Activated CD8-positive, alpha-beta memory T cell treated with anti-CD3 and anti-CD28 coated beads, Interleukin-2, amount 10 ng/mL, durations not matched to agents 7 days and 5 days (primary cell): ENCODE measurements around the gene USP36. TPM values are rescaled to one million over a fixed set of nuclear protein-coding genes. Genes with fewer than 3 reads are reported as not detected.
"Not testable (repeated sequence)": the region's sequence is repeated elsewhere in the genome, so short reads cannot be mapped to it uniquely, and the experiment has no call there.

Experiments
- ATAC-seq: fragments of 150-1000 bp; cut with Tn5 transposase; one replicate; pipeline ENCODE4 v1.10.0; 2021; ENCODE audit warnings: moderate library complexity
- CTCF ChIA-PET: fragments of 350-600 bp; sonication (Branson Sonifier 250); formaldehyde crosslinking; loops from one replicate; lab custom pipeline; 2021; ENCODE audit warnings: antibody characterized with exemption; lab: Charles Lee
- DNase-seq: peaks from one replicate; pipeline ENCODE4 v3.0.0-alpha.2; 2020
- H3K27ac Mint-ChIP-seq: one replicate; pipeline ENCODE4 v1.8.0; 2021; ENCODE audit warnings: mild to moderate bottlenecking, mixed read lengths
- H3K27me3 Mint-ChIP-seq: one replicate; pipeline ENCODE4 v1.8.0; 2021; ENCODE audit warnings: mixed read lengths
- H3K36me3 Mint-ChIP-seq: one replicate; pipeline ENCODE4 v1.8.0; 2021; ENCODE audit warnings: mild to moderate bottlenecking, mixed read lengths
- H3K4me1 Mint-ChIP-seq: one replicate; pipeline ENCODE4 v1.8.0; 2021; ENCODE audit warnings: mixed read lengths
- H3K4me3 Mint-ChIP-seq: one replicate; pipeline ENCODE4 v1.8.0; 2021; ENCODE audit warnings: mild to moderate bottlenecking, moderate library complexity, mixed read lengths
- H3K9me3 Mint-ChIP-seq: one replicate; pipeline ENCODE4 v1.8.0; 2022; ENCODE audit warnings: low read depth, mixed read lengths
- total RNA-seq, 2 experiments: library from RNA; stranded (reverse); gene quantifications; one replicate each; pipeline ENCODE4 v1.2.3, GENCODE V29; 2021

The USP36 gene
- total RNA-seq, 2 experiments from 2014 or later = 84.5 to 94.3 TPM

DNA sequence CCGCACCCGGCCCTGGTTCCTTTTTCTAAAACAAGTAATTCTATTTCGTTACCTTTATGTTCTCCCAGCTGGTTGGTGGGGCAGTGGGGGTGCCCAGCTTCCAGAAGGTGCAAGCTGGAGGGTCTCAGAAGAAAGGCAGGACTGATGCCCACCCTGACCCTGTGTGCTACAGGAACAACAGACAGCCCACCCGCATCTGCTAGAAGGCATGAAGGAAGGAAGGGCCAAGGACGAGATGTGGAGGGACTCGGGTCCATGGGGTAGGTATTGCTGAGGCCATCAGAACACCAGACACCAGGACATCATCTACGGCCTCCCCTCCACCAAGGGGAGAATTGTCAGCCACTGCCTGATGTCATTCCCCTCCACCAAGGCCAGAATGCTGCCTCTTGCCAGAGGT, 52.2 kb downstream of the USP36 start:
- H3K4me3 Mint-ChIP-seq = no peak overlapping the region
- H3K27me3 Mint-ChIP-seq = no peaks in the 10 kb centered on the region
- DNase-seq (no peak), ATAC-seq (no peak)
- H3K36me3 Mint-ChIP-seq = peaks cover 4% of the 10 kb centered on the region
- peaks cover 37% of the 10 kb centered on the region for H3K4me1 Mint-ChIP-seq
- H3K27ac Mint-ChIP-seq = no peak overlapping the region
- CTCF ChIA-PET = interaction anchor here (1.3 kb wide), 1 partner anchor 11 kb away, joined by 4 read pairs; no protein-coding TSS in a partner anchor
- H3K9me3 Mint-ChIP-seq = no peaks in the 10 kb centered on the region

DNA sequence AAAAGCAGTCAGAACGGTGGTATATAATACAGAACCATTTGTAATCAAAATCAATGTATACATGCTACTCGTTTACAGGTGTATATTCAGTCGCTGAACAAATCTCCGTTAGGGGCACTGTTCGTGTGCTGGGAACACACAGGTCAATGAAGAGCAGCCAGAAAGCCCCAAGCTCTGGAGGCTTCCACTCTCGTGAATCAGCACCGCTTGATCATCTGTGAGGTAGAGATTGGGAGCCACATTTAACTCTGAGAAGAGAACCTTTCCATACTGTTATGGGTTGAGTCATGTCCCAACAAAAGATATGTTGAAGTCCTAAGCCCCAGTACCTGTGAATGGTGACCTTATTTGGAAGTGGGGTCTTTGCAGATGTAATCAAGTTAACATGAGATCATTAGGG, 53.2 kb downstream of the USP36 start:
- ATAC-seq (no peak), DNase-seq (no peak)
- Mint-ChIP-seq H3K4me1 (peaks cover 44% of the 10 kb centered on the region), H3K27ac (no peak overlapping the region), H3K36me3 (peaks cover 2% of the 10 kb centered on the region), H3K9me3 (no peaks in the 10 kb centered on the region), H3K4me3 (no peak overlapping the region), H3K27me3 (no peaks in the 10 kb centered on the region)
- CTCF ChIA-PET = interaction anchor here (1.3 kb wide), 1 partner anchor 12 kb away, joined by 4 read pairs; no protein-coding TSS in a partner anchor

GRCh38 chr17:78785663-78786057, 55.0 kb downstream of the USP36 start:
- Mint-ChIP-seq H3K27me3 (no peaks in the 10 kb centered on the region), H3K4me3 (peak overlapping the region; percentile 59), H3K27ac (peak overlapping the region; percentile 84), H3K36me3 (peaks cover 2% of the 10 kb centered on the region), H3K4me1 (peaks cover 42% of the 10 kb centered on the region), H3K9me3 (no peaks in the 10 kb centered on the region)
- CTCF ChIA-PET = interaction anchor here (1.0 to 2.0 kb wide), 11 partner anchors 8 to 403 kb away, joined by 3 to 8 read pairs (median 5); no protein-coding TSS in a partner anchor
- DNase-seq (no peak), ATAC-seq (no peak)

- Mint-ChIP-seq H3K36me3 (peaks cover 2% of the 10 kb centered on the region), H3K27ac (peak overlapping the region; percentile 84), H3K27me3 (no peaks in the 10 kb centered on the region), H3K4me3 (peak overlapping the region; percentile 59), H3K4me1 (peaks cover 45% of the 10 kb centered on the region), H3K9me3 (no peaks in the 10 kb centered on the region)
- ATAC-seq = no peak
- DNase-seq = peak; percentile 59
- CTCF ChIA-PET = interaction anchor here (1.0 to 2.0 kb wide), 14 partner anchors 9 to 403 kb away, joined by 3 to 8 read pairs (median 4); no protein-coding TSS in a partner anchor
Observed at GRCh38 chr17:78785011-78785662, 55.5 kb downstream of the USP36 start.

DNA sequence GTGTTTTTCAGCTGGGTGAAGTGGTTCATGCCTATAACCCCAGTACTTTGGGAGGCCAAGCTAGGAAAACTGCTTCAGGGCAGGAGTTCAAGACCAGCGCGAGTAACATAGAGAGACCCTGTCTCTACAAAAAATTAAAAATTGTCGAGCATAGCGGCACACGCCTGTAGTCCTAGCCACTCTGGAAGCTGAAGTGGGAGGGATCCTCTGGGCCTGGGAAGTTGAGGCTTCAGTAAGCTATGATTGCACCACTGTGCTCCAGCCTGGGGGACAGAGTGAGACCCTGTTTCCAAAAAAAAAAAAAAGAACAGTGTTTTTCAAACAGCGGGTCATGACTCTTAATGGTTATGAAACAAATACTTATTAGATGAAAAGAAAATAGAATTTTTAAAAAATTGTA, 56.3 kb downstream of the USP36 start:
- CTCF ChIA-PET = interaction anchor here (0.9 to 2.0 kb wide), 11 partner anchors 9 to 402 kb away, joined by 3 to 8 read pairs (median 4); no protein-coding TSS in a partner anchor
- H3K4me1 Mint-ChIP-seq = peaks cover 47% of the 10 kb centered on the region
- DNase-seq (no peak), ATAC-seq (no peak)
- H3K27me3 Mint-ChIP-seq = no peaks in the 10 kb centered on the region
- H3K4me3 Mint-ChIP-seq = no peak overlapping the region
- H3K27ac Mint-ChIP-seq = peak overlapping the region; percentile 48
- peaks cover 4% of the 10 kb centered on the region for H3K36me3 Mint-ChIP-seq
- H3K9me3 Mint-ChIP-seq = no peaks in the 10 kb centered on the region

- H3K36me3 Mint-ChIP-seq = peaks cover 5% of the 10 kb centered on the region
- CTCF ChIA-PET = interaction anchor here (0.9 to 1.7 kb wide), 5 partner anchors 35 to 76 kb away, joined by 3 to 6 read pairs (median 4); no protein-coding TSS in a partner anchor
- peak overlapping the region; percentile 48 for H3K27ac Mint-ChIP-seq
- peak overlapping the region; percentile 30 for H3K4me3 Mint-ChIP-seq
- ATAC-seq = no peak
- peaks cover 48% of the 10 kb centered on the region for H3K4me1 Mint-ChIP-seq
- no peaks in the 10 kb centered on the region for H3K27me3 Mint-ChIP-seq
- no peaks in the 10 kb centered on the region for H3K9me3 Mint-ChIP-seq
- no peak for DNase-seq
Observed at GRCh38 chr17:78783711-78784324, 56.8 kb downstream of the USP36 start.

- peaks cover 9% of the 10 kb centered on the region for H3K36me3 Mint-ChIP-seq
- H3K9me3 Mint-ChIP-seq = no peaks in the 10 kb centered on the region
- H3K27me3 Mint-ChIP-seq = no peaks in the 10 kb centered on the region
- CTCF ChIA-PET = no interaction called here
- DNase-seq (no peak), ATAC-seq (no peak)
- peaks cover 57% of the 10 kb centered on the region for H3K4me1 Mint-ChIP-seq
- peak within 1 kb of the TSS; percentile 98 for H3K27ac Mint-ChIP-seq
- H3K4me3 Mint-ChIP-seq = peak within 1 kb of the TSS; percentile 79
Observed at GRCh38 chr17:78781893-78782304, 58.7 kb downstream of the USP36 start, which contains the start of gene CYTH1. CYTH1 (minus strand) TSS chr17:78782273; CDS start chr17:78782223, 50 bp downstream.

DNA sequence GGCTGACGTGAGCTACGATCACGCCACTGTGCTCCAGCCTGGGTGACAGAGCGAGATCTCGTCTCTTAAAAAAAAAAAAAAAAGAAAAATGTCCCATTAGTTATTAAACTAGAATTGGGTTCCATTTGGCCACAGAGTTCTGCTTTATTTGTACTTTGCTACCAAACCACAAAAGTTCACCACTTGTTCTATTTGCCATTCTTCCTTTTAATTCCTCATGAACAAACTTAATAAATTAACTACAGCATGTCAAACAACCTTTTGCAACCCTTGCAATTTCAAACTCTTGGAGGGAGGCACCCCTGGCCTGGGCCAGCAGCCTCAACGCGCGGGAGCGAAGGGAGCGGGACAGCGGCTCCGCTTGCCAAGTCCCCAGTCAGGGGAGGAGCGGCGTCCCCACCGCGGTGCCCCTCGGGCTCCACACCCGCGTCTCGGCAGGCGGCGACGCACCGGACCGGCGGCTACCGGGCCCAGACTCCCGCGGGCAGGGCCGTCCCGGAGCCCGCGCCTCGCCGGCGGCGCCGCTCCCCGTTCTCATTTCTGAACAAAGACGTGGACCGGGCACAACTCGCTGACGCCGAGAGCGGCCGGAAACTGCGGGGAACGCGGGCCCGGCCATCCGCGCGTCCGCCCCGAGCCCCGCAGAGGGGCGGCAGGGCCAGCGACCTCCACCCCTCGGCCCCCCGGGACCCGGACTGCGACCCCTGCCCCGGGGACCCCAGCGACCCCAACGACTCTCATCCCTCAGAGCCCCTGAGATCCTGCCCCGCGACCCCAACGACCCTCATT, 59.3 kb downstream of the USP36 start:
- Mint-ChIP-seq H3K4me3 (peak overlapping the region; percentile 79), H3K27me3 (no peaks in the 10 kb centered on the region), H3K27ac (peak overlapping the region; percentile 98), H3K4me1 (peaks cover 59% of the 10 kb centered on the region), H3K36me3 (peaks cover 9% of the 10 kb centered on the region), H3K9me3 (no peaks in the 10 kb centered on the region)
- DNase-seq (peak; percentile 70), ATAC-seq (peak; percentile 18)
- CTCF ChIA-PET = interaction anchor here (1.2 to 1.9 kb wide), 4 partner anchors 32 to 56 kb away, joined by 3 to 6 read pairs (median 4); no protein-coding TSS in a partner anchor

GRCh38 chr17:78780335-78780734, 60.3 kb downstream of the USP36 start:
- Mint-ChIP-seq H3K36me3 (peaks cover 12% of the 10 kb centered on the region), H3K9me3 (no peaks in the 10 kb centered on the region), H3K4me3 (peak overlapping the region; percentile 79), H3K27me3 (no peaks in the 10 kb centered on the region), H3K27ac (peak overlapping the region; percentile 98), H3K4me1 (peaks cover 57% of the 10 kb centered on the region)
- DNase-seq (peak; percentile 62), ATAC-seq (peak; percentile 18)
- CTCF ChIA-PET = interaction anchor here (0.7 to 1.9 kb wide), 9 partner anchors 11 to 72 kb away, joined by 3 to 6 read pairs (median 4); no protein-coding TSS in a partner anchor

- H3K4me1 Mint-ChIP-seq = peaks cover 56% of the 10 kb centered on the region
- ATAC-seq = peak; percentile 28
Observed at GRCh38 chr17:78779850-78780249, 60.8 kb downstream of the USP36 start.

GRCh38 chr17:78779286-78779651, 61.3 kb downstream of the USP36 start:
- H3K9me3 Mint-ChIP-seq, ATAC-seq, DNase-seq, H3K27me3 Mint-ChIP-seq: not testable (repeated sequence)
- Mint-ChIP-seq H3K27ac (peak overlapping the region; percentile 98), H3K4me1 (peaks cover 57% of the 10 kb centered on the region), H3K4me3 (peak overlapping the region; percentile 79), H3K36me3 (peaks cover 12% of the 10 kb centered on the region)
- CTCF ChIA-PET = interaction anchor here (0.7 to 1.9 kb wide), 5 partner anchors 16 to 71 kb away, joined by 3 to 6 read pairs (median 5); no protein-coding TSS in a partner anchor

More at GRCh38 chr17:78779850-78780249, 60.8 kb downstream of the USP36 start:
- H3K4me3 Mint-ChIP-seq = peak overlapping the region; percentile 79
- DNase-seq = peak; percentile 83
- peaks cover 12% of the 10 kb centered on the region for H3K36me3 Mint-ChIP-seq
- H3K27ac Mint-ChIP-seq = peak overlapping the region; percentile 98
- H3K27me3 Mint-ChIP-seq = no peaks in the 10 kb centered on the region
- CTCF ChIA-PET = interaction anchor here (0.7 to 1.9 kb wide), 9 partner anchors 10 to 72 kb away, joined by 3 to 6 read pairs (median 4); no protein-coding TSS in a partner anchor
- H3K9me3 Mint-ChIP-seq = no peaks in the 10 kb centered on the region

GRCh38 chr17:78777881-78778280, 62.7 kb downstream of the USP36 start:
- Mint-ChIP-seq H3K27ac (peak overlapping the region; percentile 81), H3K27me3 (no peaks in the 10 kb centered on the region), H3K4me3 (no peak overlapping the region), H3K9me3 (no peaks in the 10 kb centered on the region), H3K4me1 (peaks cover 55% of the 10 kb centered on the region), H3K36me3 (peaks cover 14% of the 10 kb centered on the region)
- ATAC-seq = no peak
- DNase-seq = no peak
- CTCF ChIA-PET = interaction anchor here (0.6 to 1.9 kb wide), 2 partner anchors 29 to 49 kb away, joined by 3 to 7 read pairs; no protein-coding TSS in a partner anchor
